CD4-positive, alpha-beta T cell treated with Interleukin-15 for 1 hour (primary cell): ENCODE data around the gene GALNTL6.

ENCODE experiments used
- DNase-seq: peaks from one replicate; pipeline ENCODE4 v3.0.0-alpha.2; 2020

The GALNTL6 gene

GRCh38 chr4:172009446-172010230 is 196.4 kb downstream of the GALNTL6 start:
- DNase-seq: no peak

- DNase-seq: no peak
Measured at GRCh38 chr4:172011196-172011595, 198.0 kb downstream of the GALNTL6 start.

- no peak for DNase-seq
Measured at GRCh38 chr4:172018358-172018757, 205.2 kb downstream of the GALNTL6 start.

- DNase-seq: no peak
Measured at GRCh38 chr4:172035562-172035961, 222.4 kb downstream of the GALNTL6 start.

- no peak for DNase-seq
Measured at GRCh38 chr4:172040766-172041165, 227.6 kb downstream of the GALNTL6 start.

GRCh38 chr4:172042714-172043114 is 229.5 kb downstream of the GALNTL6 start:
- no peak for DNase-seq

- no peak for DNase-seq
Measured at GRCh38 chr4:172045981-172046380, 232.8 kb downstream of the GALNTL6 start.

GRCh38 chr4:172048666-172049065 is 235.5 kb downstream of the GALNTL6 start:
- DNase-seq: no peak

- no peak for DNase-seq
Measured at GRCh38 chr4:172050911-172051310, 237.7 kb downstream of the GALNTL6 start.

GRCh38 chr4:172055046-172055445 is 241.8 kb downstream of the GALNTL6 start:
- no peak for DNase-seq

GRCh38 chr4:172055498-172055897 is 242.3 kb downstream of the GALNTL6 start:
- no peak for DNase-seq

GRCh38 chr4:172061204-172061603 is 248.0 kb downstream of the GALNTL6 start:
- DNase-seq: no peak

GRCh38 chr4:172068506-172068905 is 255.3 kb downstream of the GALNTL6 start:
- DNase-seq: no peak

- no peak for DNase-seq
Measured at GRCh38 chr4:172073590-172073989, 260.4 kb downstream of the GALNTL6 start.

GRCh38 chr4:172083272-172083671 is 270.1 kb downstream of the GALNTL6 start:
- DNase-seq: no peak

GRCh38 chr4:172088556-172088955 is 275.4 kb downstream of the GALNTL6 start:
- no peak for DNase-seq

- DNase-seq: no peak
Measured at GRCh38 chr4:172095161-172095560, 282.0 kb downstream of the GALNTL6 start.

GRCh38 chr4:172096786-172097185 is 283.6 kb downstream of the GALNTL6 start:
- no peak for DNase-seq

GRCh38 chr4:172099376-172099775 is 286.2 kb downstream of the GALNTL6 start:
- no peak for DNase-seq

- DNase-seq: no peak
Measured at GRCh38 chr4:172103456-172103855, 290.3 kb downstream of the GALNTL6 start.

GRCh38 chr4:172104539-172104938 is 291.3 kb downstream of the GALNTL6 start:
- DNase-seq: no peak

GRCh38 chr4:172105918-172106317 is 292.7 kb downstream of the GALNTL6 start:
- no peak for DNase-seq

GRCh38 chr4:172109466-172109865 is 296.3 kb downstream of the GALNTL6 start:
- DNase-seq: no peak

- DNase-seq: no peak
Measured at GRCh38 chr4:172124656-172125308, 311.6 kb downstream of the GALNTL6 start.

- DNase-seq: no peak
Measured at GRCh38 chr4:172125443-172125842, 312.2 kb downstream of the GALNTL6 start.
